Stimulated activated CD4-positive, alpha-beta T cell treated with anti-CD3 and anti-CD28 coated beads, Interleukin-1b, Interleukin-23, amount 100 ng/mL, for 48 hours (primary cell): ENCODE results near the gene NRDE2.
"Not testable (repeated sequence)": the region's sequence is repeated elsewhere in the genome, so short reads cannot be mapped to it uniquely, and the experiment has no call there.

Experiments
- DNase-seq: peaks from one replicate; pipeline ENCODE4 v3.0.0-alpha.2; 2020

Gene NRDE2

GRCh38 chr14:90342327-90342726, 10.6 kb upstream of the NRDE2 start:
- DNase-seq = no peak

DNA sequence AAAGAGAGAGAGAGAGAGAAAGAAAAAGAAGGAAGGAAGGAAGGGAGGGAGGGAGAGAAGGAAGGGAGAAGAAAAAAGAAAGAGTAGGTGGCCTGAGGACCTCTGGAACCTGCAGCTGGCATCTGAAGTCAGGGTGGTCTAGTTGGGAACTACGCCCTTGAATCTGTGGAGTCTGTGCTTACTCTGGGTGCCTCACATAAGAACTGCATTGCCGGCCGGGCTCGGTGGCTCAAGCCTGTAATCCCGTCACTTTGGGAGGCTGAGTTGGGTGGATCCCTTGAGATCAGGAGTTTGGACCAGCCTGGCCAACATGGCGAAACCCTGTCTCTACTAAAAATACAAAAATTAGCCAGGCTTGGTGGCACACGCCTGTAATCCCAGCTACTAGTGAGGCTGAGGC, 10.0 kb upstream of the NRDE2 start:
- DNase-seq = no peak

DNA sequence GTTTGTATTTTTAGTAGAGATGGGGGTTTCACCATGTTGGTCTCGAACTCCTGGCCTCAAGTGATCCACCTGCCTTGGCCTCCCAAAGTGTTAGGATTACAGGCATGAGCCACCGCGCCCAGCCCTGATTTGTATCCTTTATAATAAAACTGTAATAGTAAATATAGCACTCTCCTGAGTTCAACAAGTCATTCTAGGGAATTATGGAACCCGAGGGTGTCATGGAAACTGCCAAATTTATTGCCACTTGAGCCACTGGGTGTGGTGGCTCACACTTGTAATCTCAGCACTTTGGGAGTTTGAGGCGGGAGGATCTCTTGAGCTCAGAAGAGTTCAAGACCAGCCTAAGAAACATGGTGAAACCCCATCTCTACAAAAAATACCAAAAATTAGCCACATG, 9.5 kb upstream of the NRDE2 start:
- not testable (repeated sequence) for DNase-seq

- DNase-seq = no peak
Observed at GRCh38 chr14:90336985-90337384, 5.2 kb upstream of the NRDE2 start.

GRCh38 chr14:90336401-90336800, 4.7 kb upstream of the NRDE2 start:
- no peak for DNase-seq

DNA sequence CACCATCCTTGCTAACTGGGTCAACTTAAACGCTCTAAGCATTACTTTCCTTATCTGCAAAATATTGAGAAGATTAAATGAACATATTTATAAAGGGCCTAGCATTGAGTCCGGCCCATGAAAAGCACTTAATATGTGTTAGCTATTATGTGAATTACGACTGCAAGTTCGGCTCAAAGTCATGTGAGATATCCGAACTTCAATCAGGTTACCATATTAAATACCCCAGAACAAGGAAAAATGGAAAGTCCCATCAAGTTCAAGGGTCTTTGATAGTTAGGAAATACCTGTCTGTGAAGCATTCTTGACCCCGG, 487 bp upstream of the NRDE2 start:
- DNase-seq = no peak

GRCh38 chr14:90330203-90331196, 1.2 kb downstream of the NRDE2 start:
- no peak for DNase-seq

DNA sequence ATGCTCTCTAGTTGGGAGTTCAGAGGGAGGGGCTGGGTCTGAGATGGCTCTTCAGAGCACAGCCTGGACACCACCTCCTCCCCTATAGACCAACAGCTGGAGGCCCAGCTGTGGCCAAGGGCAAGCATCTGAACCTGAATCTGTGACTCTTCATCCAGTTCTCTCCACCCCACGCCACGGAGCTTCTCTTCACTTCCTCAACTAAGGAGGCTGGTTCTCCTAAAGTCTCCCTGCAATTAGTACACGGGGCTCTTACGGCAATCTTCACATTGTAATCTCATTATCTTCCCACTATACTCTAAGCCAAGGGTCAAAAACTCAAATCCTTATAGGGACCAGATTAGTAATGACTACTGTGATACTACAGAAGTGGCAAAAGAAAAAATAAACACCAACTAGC, 9.8 kb downstream of the NRDE2 start:
- DNase-seq = no peak

DNA sequence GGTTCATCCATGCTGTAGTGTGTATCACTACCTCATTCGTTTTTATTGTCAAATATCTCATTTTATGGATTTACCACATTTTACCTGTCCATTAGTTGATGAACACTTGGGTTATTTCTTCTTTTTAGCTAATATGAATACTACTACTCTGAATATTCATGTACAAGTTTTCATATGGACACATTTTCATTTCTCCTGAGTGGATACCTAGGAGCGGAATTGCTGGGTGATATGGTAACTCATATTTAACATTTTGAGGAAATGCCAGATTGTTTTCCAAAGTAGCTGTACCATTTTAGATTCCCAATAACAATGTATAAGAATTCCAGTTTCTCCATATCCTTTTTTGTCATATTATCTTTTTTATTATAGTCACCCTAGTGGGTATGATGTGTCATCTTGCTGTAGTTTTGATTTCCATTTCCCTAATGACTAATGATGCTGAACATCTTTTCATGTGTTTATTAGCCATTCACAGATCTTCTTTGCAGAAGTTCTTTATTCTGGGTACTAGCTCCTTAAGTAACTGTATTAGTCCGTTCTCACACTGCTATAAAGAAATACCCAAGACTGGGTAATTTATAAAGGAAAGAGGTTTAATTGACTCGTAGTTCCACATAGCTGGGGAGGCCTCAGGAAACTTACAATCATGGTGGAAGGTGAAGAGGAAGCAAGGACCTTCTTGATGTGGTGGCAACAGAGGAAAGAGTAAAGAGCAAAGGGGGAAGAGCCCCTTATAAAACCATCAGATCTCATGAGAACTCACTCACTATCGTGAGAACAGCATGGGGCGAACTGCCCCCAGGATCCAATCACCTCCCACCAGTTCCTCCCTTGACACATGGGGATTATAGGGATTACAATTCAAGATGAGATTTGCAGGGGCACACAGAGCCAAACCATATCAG, 11.9 kb downstream of the NRDE2 start:
- DNase-seq = no peak

- DNase-seq = no peak
Observed at GRCh38 chr14:90319173-90319572, 12.6 kb downstream of the NRDE2 start.

DNA sequence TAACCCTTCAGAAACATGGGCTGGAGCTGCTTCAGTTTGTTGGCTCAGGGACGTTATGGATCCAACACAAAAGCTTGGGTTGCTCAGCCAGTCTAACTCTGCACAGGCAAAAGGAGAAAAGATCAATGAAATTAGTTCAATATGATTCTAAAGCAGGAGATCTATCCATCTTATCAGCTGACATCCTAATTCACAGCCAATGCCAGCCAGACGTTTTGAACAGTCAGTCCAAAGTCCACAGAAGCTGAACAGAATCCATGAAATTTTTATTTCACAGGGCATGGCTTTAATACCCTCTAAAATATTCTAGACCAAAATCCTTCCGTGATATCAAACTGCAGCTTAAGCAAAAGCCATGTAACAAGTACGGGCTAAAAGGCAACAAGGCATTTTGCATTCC, 13.7 kb downstream of the NRDE2 start:
- DNase-seq = no peak

- no peak for DNase-seq
Observed at GRCh38 chr14:90317286-90317685, 14.5 kb downstream of the NRDE2 start.

GRCh38 chr14:90308561-90308960, 23.2 kb downstream of the NRDE2 start:
- DNase-seq = no peak

- no peak for DNase-seq
Observed at GRCh38 chr14:90305176-90305601, 26.6 kb downstream of the NRDE2 start.

GRCh38 chr14:90304502-90304901, 27.2 kb downstream of the NRDE2 start:
- DNase-seq = no peak

- no peak for DNase-seq
Observed at GRCh38 chr14:90303473-90303872, 28.3 kb downstream of the NRDE2 start.

GRCh38 chr14:90302529-90303303, 29.0 kb downstream of the NRDE2 start:
- no peak for DNase-seq

DNA sequence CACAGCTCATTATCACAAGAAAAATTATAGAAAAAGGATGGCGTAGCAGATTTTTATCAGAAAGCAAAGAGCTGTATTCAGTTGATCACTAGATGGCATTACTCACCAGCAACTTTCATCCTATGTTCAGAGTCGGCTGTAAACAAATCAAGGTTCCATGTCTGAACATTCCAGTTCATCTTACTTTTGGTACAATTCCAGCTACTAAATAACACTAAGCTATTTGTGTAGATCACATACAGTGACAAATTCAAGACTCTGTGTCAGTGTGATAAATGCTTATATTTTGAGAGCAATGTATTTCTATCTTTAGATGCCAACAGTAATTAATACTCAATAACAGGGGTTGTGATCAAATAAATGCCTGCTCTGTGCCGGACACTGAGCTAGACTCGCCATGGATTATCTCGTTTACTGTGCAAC, 30.1 kb downstream of the NRDE2 start:
- no peak for DNase-seq

DNA sequence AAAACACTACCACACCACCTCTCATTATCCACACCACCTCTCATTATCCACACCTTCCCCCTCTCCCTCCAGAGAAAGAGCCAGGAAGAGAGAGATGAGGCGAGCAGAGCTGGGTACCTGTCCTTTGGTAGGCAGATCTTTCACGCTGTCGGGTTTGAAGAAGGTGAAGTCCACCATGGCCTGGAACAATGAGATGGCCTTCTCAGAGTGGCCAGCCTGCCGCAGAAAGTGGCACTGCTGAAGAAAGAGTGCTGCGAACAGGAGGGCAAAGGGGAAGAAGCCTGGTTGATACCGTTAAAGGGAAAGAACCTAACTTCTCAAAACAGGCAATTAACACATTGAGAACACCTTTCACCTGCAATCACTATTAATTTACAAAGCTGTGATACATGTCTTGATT, 30.6 kb downstream of the NRDE2 start:
- DNase-seq = no peak

DNA sequence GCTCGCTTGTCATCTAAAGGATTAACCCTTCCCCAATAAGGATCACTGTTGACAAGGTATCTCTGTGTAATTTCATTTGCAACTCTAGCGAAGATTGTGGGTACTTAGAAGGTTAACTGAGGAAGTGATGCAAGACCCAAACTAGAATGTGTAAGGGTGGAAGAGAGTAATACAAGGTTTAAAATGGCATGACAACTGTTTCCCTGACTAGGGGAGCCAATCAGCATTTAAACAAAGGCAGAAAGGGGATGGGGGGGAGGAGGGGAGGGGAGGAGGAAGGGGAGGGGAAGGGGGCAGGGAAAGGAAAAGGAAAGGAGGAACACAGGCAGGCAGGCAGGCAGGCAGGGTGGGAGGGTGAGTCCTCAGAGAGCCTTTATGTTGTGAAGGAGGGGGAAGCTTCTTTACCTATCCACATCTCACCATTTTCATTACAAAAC, 31.1 kb downstream of the NRDE2 start:
- no peak for DNase-seq

DNA sequence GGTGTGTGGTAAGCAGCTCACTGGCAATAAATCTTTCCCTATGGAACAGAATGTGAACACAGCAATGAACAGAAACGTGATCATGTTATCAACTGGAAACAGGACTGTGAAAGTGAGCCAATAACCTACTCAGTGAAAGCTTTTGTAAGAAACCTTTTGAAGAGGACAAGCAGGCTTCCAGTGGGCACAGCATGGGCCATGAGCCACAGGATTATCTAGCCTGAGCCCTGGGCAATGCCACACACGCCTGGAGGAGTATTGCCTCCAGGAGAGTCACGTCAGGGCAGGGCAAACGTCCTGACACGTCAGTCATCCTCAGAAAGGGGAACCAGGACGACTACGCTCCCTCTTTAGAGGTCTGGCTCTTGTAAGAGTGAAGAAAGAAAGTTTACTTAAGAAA, 32.3 kb downstream of the NRDE2 start:
- DNase-seq = no peak

- no peak for DNase-seq
Observed at GRCh38 chr14:90297876-90298629, 33.7 kb downstream of the NRDE2 start.
